ENCODE data around the gene ABCD4. TPM values are rescaled to one million over a fixed set of nuclear protein-coding genes. Genes with fewer than 3 reads are reported as not detected.

Gene ABCD4
- total RNA-seq (2021; fragmentation: NEBNext Ultra II Directional; extraction: Animal tissue kit (Norgen Biotek cat#: 25700)) = 10 to 100 TPM; 13.4 to 18.5 (median 15.7) TPM
- long read RNA-seq, partial matches to known transcripts = 4 of 21 reads
- long read RNA-seq, other reads (novel, unspliced or antisense) = 12 of 21 reads

DNA sequence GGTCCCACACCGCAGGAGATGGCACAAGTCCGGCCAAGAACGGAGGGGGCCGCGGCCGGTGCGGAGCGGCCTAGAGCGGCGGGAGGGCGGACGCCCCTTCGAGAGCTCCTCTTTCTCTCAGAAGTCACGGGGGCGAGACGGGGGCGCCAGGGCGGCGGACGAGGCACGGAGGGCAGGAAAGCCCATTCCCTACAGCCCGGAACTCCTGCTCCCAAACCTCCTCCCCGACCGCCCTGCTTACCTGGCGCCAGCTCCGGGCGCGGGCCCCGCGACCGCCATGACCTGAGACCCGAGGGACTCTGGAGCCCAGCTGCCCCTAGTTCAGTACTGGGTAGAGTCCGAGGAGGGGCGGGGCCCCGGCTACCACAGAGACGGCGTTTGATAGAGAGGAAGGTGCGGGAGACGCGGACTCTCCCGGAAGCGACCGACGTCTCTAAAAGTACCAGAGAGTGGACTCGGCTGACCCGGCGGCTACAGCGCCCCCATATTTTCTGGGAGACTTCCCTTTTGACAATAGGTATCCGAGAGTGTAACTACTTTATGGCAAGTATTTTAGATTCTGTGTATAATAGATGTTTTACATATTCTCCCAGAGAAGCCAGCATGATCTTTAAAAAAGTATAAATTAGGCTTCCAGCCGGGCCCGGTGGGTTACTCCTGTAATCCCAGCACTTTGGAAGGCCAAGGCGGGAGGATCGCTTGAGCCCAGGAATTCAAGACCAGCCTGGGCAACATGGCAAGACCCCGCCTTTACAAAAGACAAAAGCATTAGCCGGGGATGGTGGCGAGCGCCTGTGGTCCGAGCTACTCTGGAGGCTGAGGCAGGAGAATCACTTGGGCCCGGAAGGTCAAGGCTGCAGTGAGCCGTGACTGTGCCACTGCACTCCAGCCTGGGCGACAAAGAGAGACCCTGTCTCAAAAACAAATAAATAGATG, at the start of gene ABCD4:
Gene ABCD4 (minus strand): TSS at position 301 of the 936 bp plus-strand sequence. CDS start 22 bp downstream, at position 279.
- peak; percentile 91 for DNase-seq
- TF ChIP-seq, protein P1, sequence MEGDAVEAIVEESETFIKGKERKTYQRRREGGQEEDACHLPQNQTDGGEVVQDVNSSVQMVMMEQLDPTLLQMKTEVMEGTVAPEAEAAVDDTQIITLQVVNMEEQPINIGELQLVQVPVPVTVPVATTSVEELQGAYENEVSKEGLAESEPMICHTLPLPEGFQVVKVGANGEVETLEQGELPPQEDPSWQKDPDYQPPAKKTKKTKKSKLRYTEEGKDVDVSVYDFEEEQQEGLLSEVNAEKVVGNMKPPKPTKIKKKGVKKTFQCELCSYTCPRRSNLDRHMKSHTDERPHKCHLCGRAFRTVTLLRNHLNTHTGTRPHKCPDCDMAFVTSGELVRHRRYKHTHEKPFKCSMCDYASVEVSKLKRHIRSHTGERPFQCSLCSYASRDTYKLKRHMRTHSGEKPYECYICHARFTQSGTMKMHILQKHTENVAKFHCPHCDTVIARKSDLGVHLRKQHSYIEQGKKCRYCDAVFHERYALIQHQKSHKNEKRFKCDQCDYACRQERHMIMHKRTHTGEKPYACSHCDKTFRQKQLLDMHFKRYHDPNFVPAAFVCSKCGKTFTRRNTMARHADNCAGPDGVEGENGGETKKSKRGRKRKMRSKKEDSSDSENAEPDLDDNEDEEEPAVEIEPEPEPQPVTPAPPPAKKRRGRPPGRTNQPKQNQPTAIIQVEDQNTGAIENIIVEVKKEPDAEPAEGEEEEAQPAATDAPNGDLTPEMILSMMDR (IDR thresholded peaks at IDR 0.05) = peak; percentile 74
- peak within 1 kb of the TSS; percentile 98 for H3K4me3 Mint-ChIP-seq
- peaks cover 5% of the 10 kb centered on the region for H3K36me3 Mint-ChIP-seq (ENCODE audit: low read depth)
- H3K9me3 Mint-ChIP-seq = no peaks in the 10 kb centered on the region
- H3K27me3 Mint-ChIP-seq (ENCODE audit: insufficient read depth) = peaks cover 4% of the 10 kb centered on the region; the same call in 1 of the 2 replicates
- H3K4me1 Mint-ChIP-seq (ENCODE audit: low read depth) = peaks cover 23% of the 10 kb centered on the region
- peak within 1 kb of the TSS; percentile 75 for H3K27ac Mint-ChIP-seq

DNA sequence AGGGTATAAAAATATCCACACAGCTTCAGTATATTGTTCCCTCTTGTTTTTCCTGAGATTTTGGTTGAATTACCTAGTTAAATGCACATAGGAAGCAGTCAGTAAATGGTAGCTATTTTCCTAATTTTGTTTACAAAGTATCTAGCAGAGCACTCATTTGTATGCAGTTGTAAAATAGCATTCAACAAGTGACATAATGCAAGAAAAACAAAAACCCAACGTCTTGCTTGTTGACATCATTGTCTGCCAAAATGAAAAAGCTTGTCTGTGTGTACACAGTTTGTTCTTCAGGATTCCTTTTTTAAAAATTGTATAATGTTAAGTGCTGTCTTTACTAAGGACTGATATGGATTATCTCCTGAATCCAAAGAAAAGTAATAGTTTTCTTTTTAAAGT, 48.2 kb upstream of the ABCD4 start:
- Mint-ChIP-seq H3K27me3 (ENCODE audit: insufficient read depth) (peaks cover 35% of the 10 kb centered on the region), H3K4me1 (ENCODE audit: low read depth) (no peaks in the 10 kb centered on the region; the same call in 1 of the 2 replicates), H3K36me3 (ENCODE audit: low read depth) (no peaks in the 10 kb centered on the region), H3K4me3 (no peak overlapping the region), H3K9me3 (no peaks in the 10 kb centered on the region), H3K27ac (no peak overlapping the region)
- TF ChIP-seq, protein P1 (IDR thresholded peaks at IDR 0.05) = no peak
- no peak for DNase-seq

DNA sequence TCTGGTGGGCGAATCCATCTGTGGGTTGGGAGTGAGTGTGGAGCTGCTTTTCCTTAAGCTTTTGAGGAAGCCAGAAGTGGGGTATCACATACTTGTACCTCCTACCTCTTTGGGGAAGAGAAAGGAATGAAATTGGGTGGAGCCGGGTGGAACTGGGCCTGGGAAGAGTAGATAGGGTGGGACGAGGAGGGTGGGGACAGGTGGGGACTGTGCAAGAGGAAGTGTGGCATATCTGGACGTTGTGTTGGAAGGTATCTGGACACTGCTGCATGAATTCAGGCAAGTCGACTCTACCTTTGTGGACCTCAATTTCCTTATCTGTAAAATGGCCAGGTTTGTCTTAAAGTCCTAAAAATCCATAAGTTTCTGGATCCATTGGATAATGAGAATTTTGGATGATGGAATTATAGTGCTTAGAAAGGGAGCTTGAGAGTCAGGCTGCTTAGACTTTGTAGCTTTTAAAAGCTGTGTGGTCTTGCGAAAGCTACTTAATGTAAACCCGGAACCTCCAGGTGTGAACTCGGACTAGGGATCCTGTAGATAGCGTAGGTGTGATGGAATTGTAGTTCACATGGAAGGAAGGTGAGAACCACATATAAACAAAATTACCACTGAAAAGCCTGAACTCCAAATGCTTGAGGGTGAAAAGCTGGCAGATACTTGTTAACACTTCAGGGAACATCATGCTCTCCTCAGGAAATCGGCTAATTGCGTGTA, 47.6 kb upstream of the ABCD4 start:
- no peaks in the 10 kb centered on the region; the same call in 1 of the 2 replicates for H3K4me1 Mint-ChIP-seq (ENCODE audit: low read depth)
- H3K27me3 Mint-ChIP-seq (ENCODE audit: insufficient read depth) = peaks cover 31% of the 10 kb centered on the region
- no peak for DNase-seq
- H3K36me3 Mint-ChIP-seq (ENCODE audit: low read depth) = no peaks in the 10 kb centered on the region
- TF ChIP-seq, protein P1 (IDR thresholded peaks at IDR 0.05) = no peak
- no peak overlapping the region for H3K4me3 Mint-ChIP-seq
- no peaks in the 10 kb centered on the region for H3K9me3 Mint-ChIP-seq
- no peak overlapping the region for H3K27ac Mint-ChIP-seq

DNA sequence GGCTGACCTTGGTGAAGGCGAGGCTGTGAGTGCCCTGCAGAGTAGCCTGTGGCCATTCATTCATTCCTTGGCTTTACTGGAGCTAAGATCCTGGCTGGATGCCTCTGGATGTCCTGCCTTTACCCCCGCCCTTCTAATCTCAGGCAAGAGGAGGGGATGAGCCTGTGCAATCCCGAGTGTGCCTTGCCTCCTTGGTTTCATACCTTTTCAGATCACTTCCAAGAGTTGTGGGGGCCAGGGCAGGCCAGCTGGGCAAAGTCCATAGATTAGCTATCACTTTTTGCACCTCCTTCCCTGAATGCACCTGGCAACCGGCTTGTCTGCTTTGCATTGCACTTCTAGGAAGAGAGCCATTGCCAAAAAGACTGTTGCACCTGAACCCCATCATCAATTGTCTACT, 47.0 kb upstream of the ABCD4 start:
- H3K27ac Mint-ChIP-seq = no peak overlapping the region
- no peak for DNase-seq
- H3K9me3 Mint-ChIP-seq = no peaks in the 10 kb centered on the region
- H3K4me1 Mint-ChIP-seq (ENCODE audit: low read depth) = no peaks in the 10 kb centered on the region; the same call in 1 of the 2 replicates
- TF ChIP-seq, protein P1 (IDR thresholded peaks at IDR 0.05) = no peak
- no peaks in the 10 kb centered on the region for H3K36me3 Mint-ChIP-seq (ENCODE audit: low read depth)
- peaks cover 33% of the 10 kb centered on the region for H3K27me3 Mint-ChIP-seq (ENCODE audit: insufficient read depth)
- H3K4me3 Mint-ChIP-seq = no peak overlapping the region

DNA sequence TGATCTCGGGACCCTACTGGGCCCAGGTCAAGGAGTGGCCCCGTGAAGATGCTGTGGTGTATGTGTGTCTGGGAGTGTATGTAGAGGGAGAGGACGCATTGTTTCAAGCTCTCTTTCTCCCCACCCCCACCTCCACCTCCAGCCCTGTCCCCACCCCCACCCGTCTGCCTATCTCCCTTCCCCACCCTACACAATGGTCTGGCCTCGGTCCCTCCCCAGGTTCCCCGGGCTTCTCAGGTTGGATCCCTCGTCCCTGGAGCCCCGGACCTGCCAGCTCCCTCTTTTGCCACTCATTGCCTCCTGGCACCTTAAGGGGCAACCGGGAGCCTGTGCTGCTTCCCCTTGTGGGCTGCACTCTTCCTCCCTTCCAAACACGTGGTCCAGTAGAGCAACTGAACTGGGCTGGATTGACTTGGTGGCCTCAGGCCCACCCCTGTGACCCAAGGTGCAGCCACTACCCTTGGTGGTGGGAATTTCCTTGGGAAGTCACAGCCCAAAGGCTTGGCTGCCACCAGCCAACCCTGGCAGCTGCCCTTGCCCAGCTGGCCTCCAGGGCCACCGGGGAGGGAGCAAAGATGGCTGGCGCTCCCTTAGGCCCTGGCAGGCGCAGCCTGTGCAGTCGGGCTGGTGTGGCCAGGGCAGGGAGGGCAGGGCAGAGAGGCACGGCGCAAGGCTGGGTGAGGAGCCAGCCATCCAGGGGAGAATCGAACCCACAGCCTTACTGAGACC, 46.2 kb upstream of the ABCD4 start:
- no peaks in the 10 kb centered on the region; the same call in 1 of the 2 replicates for H3K4me1 Mint-ChIP-seq (ENCODE audit: low read depth)
- H3K9me3 Mint-ChIP-seq = no peaks in the 10 kb centered on the region
- H3K36me3 Mint-ChIP-seq (ENCODE audit: low read depth) = no peaks in the 10 kb centered on the region
- no peak overlapping the region for H3K27ac Mint-ChIP-seq
- DNase-seq = no peak
- TF ChIP-seq, protein P1 (IDR thresholded peaks at IDR 0.05) = no peak
- H3K27me3 Mint-ChIP-seq (ENCODE audit: insufficient read depth) = peaks cover 33% of the 10 kb centered on the region
- H3K4me3 Mint-ChIP-seq = no peak overlapping the region
